NCI-H1694 treated with DMSO at 0.1 percent for 48 hours (cell line): Measurements from ENCODE around the gene TMEM238L.
A peak's percentile ranks its signal among the peaks of the same experiment; 100 is the strongest.
"Not testable (repeated sequence)": the region's sequence is repeated elsewhere in the genome, so short reads cannot be mapped to it uniquely, and the experiment has no call there.

Experiments
- DNase-seq: peaks from one replicate; lab custom pipeline; 2025; lab: John Stamatoyannopoulos, UW

The TMEM238L gene

DNA sequence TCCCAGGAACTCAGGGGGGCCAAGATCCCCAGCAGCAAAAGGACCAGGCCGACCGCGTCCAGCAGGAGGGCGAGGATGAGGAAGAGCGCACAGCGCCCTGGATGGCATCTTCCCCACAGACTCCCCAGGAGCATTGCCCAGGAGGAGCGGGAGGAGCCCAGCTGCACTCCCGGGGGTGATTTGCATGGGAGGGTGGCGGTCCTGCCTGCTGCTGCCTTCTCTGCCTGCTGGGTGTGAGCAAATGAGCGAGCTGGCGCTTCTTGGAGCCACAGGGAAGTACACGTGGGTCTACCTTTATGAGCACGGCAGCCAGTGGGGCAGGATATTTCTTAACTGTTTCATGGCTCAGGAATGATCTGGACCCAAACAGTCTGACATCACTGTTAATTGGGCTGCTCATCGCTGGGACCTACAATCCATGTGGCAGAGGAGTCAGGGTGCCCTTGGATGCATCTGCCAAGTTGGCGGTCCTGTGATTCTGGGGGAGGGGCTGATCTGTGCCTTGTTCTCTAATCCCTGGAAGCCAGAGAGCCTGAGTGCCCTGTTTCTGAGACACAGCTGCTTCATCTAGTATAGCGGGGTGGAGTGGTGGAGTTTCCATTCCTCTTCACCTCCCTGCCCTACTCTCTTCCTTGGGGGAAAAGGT, at the start of gene TMEM238L:
TSS of gene TMEM238L (minus strand) at position 270 of the 646 bp plus-strand sequence. CDS start at position 134, 136 bp downstream.
- no peak for DNase-seq

DNA sequence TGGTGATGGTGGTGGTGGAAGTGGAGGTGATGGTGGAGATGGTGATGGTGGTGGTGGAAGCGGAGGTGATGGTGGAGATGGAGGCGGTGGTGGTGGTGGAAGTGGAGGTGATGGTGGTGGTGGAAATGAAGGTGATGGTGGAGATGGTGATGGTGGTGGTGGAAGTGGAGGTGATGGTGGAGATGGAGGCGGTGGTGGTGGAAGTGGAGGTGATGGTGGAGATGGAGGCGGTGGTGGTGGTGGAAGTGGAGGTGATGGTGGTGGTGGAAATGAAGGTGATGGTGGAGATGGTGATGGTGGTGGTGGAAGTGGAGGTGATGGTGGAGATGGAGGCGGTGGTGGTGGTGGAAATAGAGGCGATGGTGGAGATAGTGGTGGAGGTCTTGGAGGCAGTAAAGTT, 42.7 kb upstream of the TMEM238L start:
- not testable (repeated sequence) for DNase-seq

DNA sequence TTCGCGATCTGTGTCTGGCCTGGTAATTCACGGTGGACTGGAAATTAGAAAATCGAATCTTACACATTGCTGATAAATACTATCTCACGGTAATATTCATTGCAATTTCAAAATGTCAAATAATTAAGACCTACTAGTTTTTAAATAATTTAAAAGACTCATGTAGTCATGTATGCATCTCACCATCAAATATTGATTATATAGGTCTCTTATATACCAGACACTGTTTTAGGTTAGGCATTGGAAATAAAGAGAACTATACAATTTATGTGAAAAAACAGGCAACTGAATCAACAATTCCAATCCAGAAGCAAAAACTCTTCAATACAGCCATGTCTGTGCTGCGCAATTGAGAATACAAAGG, 41.5 kb upstream of the TMEM238L start:
- no peak for DNase-seq

- DNase-seq = peak; percentile 20
Measured at GRCh38 chr17:10844621-10845387, 40.9 kb upstream of the TMEM238L start.

GRCh38 chr17:10843811-10844210, 39.9 kb upstream of the TMEM238L start:
- no peak for DNase-seq

DNA sequence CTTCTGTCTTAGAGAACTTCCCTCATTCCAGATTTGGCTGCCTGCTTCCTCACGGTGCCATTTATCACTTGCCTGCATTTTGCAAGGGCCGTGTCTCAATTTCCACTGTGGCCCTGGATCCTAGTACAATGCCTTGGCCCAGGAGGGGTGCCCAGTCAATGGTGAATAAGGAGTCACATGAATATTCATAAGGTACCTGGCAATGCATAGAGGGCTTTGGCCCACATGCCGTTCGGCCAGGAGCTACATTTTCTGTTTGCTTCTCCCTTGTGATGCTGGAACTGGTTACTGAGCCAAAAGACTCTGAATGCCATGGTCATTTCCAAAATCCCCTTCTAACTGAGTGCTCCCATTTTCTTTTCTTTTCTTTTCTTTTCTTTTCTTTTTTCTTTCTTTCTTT, 38.8 kb upstream of the TMEM238L start:
- DNase-seq = no peak

- DNase-seq = no peak
Measured at GRCh38 chr17:10838682-10839081, 34.8 kb upstream of the TMEM238L start.

DNA sequence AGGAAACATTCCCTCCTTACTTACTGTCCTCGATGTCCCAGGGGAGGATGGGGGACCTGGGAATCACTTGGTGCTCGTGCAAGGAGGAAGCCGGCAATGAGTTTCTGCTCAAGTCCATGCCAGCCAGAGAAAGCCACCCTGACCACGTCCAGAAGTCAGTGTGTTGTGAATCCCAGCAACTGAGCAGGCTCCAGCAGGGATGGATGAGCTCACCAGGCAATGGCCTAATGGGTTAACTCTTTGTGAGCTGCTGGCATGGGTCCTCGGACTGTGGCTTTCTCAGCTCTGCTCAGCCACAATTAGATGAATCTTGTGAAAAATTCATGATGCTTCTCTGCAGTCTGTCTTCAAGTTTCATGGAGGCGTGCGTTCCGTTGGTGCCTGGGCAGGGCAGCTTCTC, 34.0 kb upstream of the TMEM238L start, which contains the start of gene PIRT:
TSS of gene PIRT (minus strand) at position 167 of the 400 bp plus-strand sequence. CDS start 12,442 bp downstream, outside the sequence.
- no peak for DNase-seq

- no peak for DNase-seq
Measured at GRCh38 chr17:10836966-10837590, 33.2 kb upstream of the TMEM238L start.

GRCh38 chr17:10836145-10836544, 32.2 kb upstream of the TMEM238L start:
- DNase-seq = no peak

DNA sequence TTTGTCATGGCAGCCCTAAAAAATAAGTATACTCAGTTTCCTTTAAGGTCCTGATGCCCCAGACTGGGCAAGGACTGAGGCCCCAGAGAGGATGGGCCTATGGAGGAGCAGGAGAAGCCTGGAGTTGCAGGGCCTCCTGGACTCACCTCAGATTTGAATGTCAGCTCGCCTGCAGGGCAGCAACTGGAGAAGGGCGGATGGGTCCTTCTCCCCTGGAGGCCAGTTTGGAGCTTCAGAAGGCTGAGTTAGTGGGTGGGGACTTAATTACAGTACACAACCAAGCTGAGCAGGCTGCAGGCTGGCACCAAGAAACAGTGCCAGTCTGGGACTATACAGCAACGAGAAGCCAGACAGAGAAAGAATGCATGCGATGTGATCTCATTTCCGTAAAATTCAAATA, 27.8 kb upstream of the TMEM238L start:
- no peak for DNase-seq

- no peak for DNase-seq
Measured at GRCh38 chr17:10827898-10828552, 24.1 kb upstream of the TMEM238L start.

DNA sequence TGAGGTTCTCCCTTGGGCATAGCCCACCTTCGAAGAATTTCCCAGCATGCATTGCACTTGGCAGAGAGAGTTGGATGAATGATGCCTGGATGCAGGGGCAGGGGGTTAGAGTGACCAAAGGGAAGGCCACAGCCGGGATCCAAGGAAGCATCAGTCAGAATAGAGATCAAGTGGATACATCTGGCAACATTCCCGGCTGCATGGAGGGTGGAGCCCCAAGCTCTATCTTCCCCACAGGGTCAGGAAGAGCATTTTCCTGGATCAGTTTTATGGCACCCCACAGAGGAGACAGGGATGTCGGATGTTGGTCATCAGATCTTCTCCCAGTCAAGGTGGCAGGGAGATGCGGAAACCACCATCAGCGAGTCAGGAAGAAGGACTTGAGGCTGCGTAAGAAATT, 21.0 kb upstream of the TMEM238L start:
- no peak for DNase-seq

- DNase-seq = no peak
Measured at GRCh38 chr17:10821770-10822169, 17.9 kb upstream of the TMEM238L start.

GRCh38 chr17:10821054-10821453, 17.2 kb upstream of the TMEM238L start:
- DNase-seq = no peak

GRCh38 chr17:10815319-10815718, 11.4 kb upstream of the TMEM238L start:
- DNase-seq = no peak

DNA sequence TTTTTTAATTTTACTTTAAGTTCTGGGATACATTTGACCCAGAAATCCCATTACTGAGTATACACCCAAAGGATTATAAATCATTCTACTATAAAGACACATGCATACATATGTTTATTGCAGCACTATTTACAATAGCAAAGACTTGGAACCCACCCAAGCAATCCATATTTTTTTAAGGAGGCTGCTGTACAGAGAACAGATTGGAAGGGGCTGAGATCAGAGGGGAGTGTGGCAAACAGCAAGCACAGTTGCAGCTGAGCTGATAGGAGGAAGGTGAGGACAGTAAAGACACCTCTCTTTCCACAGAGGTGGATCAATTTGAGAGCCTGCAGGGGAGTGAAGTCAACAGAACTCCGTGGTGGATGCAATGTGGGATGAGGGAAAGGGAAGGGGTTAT, 10.2 kb upstream of the TMEM238L start:
- no peak for DNase-seq

DNA sequence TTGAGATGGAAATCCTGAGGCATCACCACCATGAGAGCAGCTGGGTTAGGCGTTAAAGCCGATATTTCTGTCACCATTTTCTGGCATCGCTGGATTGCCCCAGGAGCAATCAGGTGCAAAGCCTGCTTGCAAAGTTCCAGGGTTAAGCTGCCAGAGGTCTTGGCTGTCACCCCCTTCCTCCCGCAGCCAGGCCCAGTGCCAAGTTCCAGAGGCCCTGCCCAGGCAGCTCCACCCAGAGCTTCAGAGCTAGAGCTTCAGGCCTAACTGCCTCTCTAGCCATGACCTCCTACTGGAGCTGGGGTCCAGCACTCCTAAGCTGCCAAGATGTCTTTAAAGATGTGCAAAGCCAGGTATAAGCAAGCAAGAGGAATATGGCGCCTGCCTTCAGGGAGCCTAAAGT, 8.8 kb upstream of the TMEM238L start:
- no peak for DNase-seq

GRCh38 chr17:10809605-10810004, 5.7 kb upstream of the TMEM238L start:
- no peak for DNase-seq

DNA sequence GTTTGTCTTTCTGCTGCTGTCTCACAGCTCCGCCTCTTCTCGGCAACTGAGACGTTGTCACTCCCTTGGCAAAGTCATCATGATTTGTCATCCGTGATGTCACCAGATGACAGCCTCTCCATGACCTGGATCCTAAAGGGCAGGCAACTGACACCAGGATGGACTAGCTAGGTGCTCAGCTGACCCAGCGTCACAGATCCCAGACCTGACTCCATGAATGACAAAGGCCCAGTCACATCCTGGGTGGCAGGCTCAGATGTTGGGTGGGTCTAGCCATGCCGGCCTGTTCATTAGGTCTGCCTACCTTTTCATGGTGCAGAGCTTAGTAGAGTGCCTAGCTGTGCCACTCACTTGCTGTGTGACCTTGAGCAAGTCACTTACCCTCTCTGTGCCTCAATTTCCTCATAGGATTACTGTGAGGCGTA, 3.8 kb upstream of the TMEM238L start:
- DNase-seq = no peak

GRCh38 chr17:10806545-10807262, 2.8 kb upstream of the TMEM238L start:
- no peak for DNase-seq

GRCh38 chr17:10805911-10806310, 2.0 kb upstream of the TMEM238L start:
- no peak for DNase-seq
